Mononuclear cell (primary cell): ENCODE measurements around the gene MLEC. TPM values are rescaled to one million over a fixed set of nuclear protein-coding genes. Genes with fewer than 3 reads are reported as not detected.

Experiments used
- H3K27me3 ChIP-seq: 2 replicates; pipeline ENCODE4 v1.6.0; 2011; ENCODE audit warnings: low read length, control low read depth; ENCODE audit not compliant: insufficient read depth
- H3K4me1 ChIP-seq: 2 replicates; pipeline ENCODE4 v1.5.1; 2011; ENCODE audit warnings: mild to moderate bottlenecking, low read length, control low read depth; ENCODE audit not compliant: insufficient read depth
- H3K4me3 ChIP-seq: 2 replicates; pipeline ENCODE4 v1.5.1; 2011; ENCODE audit warnings: mild to moderate bottlenecking, low read length, moderate library complexity
- H3K9me3 ChIP-seq: 2 replicates; pipeline ENCODE4 v1.5.1; 2011; ENCODE audit warnings: low read depth, mild to moderate bottlenecking, control low read depth, low read length
- total RNA-seq: library from RNA; depleted of rRNA; stranded (reverse); fragments of >200 nt; gene quantifications from one replicate; pipeline ENCODE4 v1.2.3, GENCODE V29; 2012

The MLEC gene
- total RNA-seq, 1 donor = 11.5 TPM

GRCh38 chr12:120677765-120678473 lies 9.0 kb upstream of the MLEC start:
- no peaks in the 10 kb centered on the region for H3K27me3 ChIP-seq
- no peaks in the 10 kb centered on the region for H3K9me3 ChIP-seq
- peaks cover 40% of the 10 kb centered on the region for H3K4me1 ChIP-seq
- H3K4me3 ChIP-seq = no peak overlapping the region

- no peaks in the 10 kb centered on the region for H3K27me3 ChIP-seq
- peaks cover 41% of the 10 kb centered on the region for H3K4me1 ChIP-seq
- H3K4me3 ChIP-seq = no peak overlapping the region
- H3K9me3 ChIP-seq = no peaks in the 10 kb centered on the region
These were observed 8.4 kb upstream of the MLEC start for GRCh38 chr12:120678572-120678971.

- Histone ChIP-seq H3K9me3 (no peaks in the 10 kb centered on the region), H3K27me3 (no peaks in the 10 kb centered on the region), H3K4me1 (peaks cover 47% of the 10 kb centered on the region), H3K4me3 (no peak overlapping the region)
These were observed 6.7 kb upstream of the MLEC start for GRCh38 chr12:120680165-120680738.

- H3K27me3 ChIP-seq = no peaks in the 10 kb centered on the region
- H3K4me1 ChIP-seq = peaks cover 62% of the 10 kb centered on the region
- H3K4me3 ChIP-seq = no peak overlapping the region
- H3K9me3 ChIP-seq = no peaks in the 10 kb centered on the region
These were observed 2.4 kb upstream of the MLEC start for GRCh38 chr12:120684523-120684932.

- Histone ChIP-seq H3K27me3 (no peaks in the 10 kb centered on the region), H3K4me1 (peaks cover 62% of the 10 kb centered on the region), H3K4me3 (no peak overlapping the region), H3K9me3 (no peaks in the 10 kb centered on the region)
These were observed 1.4 kb upstream of the MLEC start for GRCh38 chr12:120685522-120685921.

- Histone ChIP-seq H3K4me1 (peaks cover 57% of the 10 kb centered on the region), H3K9me3 (no peaks in the 10 kb centered on the region), H3K4me3 (peak overlapping the region; percentile 87), H3K27me3 (no peaks in the 10 kb centered on the region)
These were observed 729 bp upstream of the MLEC start for GRCh38 chr12:120686151-120686689.

- Histone ChIP-seq H3K27me3 (no peaks in the 10 kb centered on the region), H3K9me3 (no peaks in the 10 kb centered on the region), H3K4me1 (peaks cover 67% of the 10 kb centered on the region), H3K4me3 (peak overlapping the region; percentile 87)
These were observed 785 bp downstream of the MLEC start for GRCh38 chr12:120687578-120688289.

GRCh38 chr12:120688527-120689071 lies 1.6 kb downstream of the MLEC start:
- H3K9me3 ChIP-seq = no peaks in the 10 kb centered on the region
- H3K27me3 ChIP-seq = no peaks in the 10 kb centered on the region
- peak overlapping the region; percentile 87 for H3K4me3 ChIP-seq
- H3K4me1 ChIP-seq = peaks cover 67% of the 10 kb centered on the region

- Histone ChIP-seq H3K27me3 (no peaks in the 10 kb centered on the region), H3K4me3 (no peak overlapping the region), H3K9me3 (no peaks in the 10 kb centered on the region), H3K4me1 (peaks cover 59% of the 10 kb centered on the region)
These were observed 2.6 kb downstream of the MLEC start for GRCh38 chr12:120689397-120690082.

GRCh38 chr12:120690083-120690450 lies 3.1 kb downstream of the MLEC start:
- Histone ChIP-seq H3K4me3 (no peak overlapping the region), H3K9me3 (no peaks in the 10 kb centered on the region), H3K27me3 (no peaks in the 10 kb centered on the region)

GRCh38 chr12:120690978-120691377 lies 4.0 kb downstream of the MLEC start:
- Histone ChIP-seq H3K9me3 (no peaks in the 10 kb centered on the region), H3K27me3 (no peaks in the 10 kb centered on the region), H3K4me3 (no peak overlapping the region), H3K4me1 (peaks cover 45% of the 10 kb centered on the region)

More at GRCh38 chr12:120690083-120690450, 3.1 kb downstream of the MLEC start:
- peaks cover 54% of the 10 kb centered on the region for H3K4me1 ChIP-seq

- Histone ChIP-seq H3K4me1 (peaks cover 40% of the 10 kb centered on the region), H3K4me3 (no peak overlapping the region), H3K9me3 (no peaks in the 10 kb centered on the region), H3K27me3 (no peaks in the 10 kb centered on the region)
These were observed 5.6 kb downstream of the MLEC start for GRCh38 chr12:120692524-120693033.

GRCh38 chr12:120693848-120694247 lies 6.9 kb downstream of the MLEC start:
- peaks cover 35% of the 10 kb centered on the region for H3K4me1 ChIP-seq
- H3K4me3 ChIP-seq = no peak overlapping the region
- no peaks in the 10 kb centered on the region for H3K27me3 ChIP-seq
- H3K9me3 ChIP-seq = no peaks in the 10 kb centered on the region

GRCh38 chr12:120696626-120697025 lies 9.7 kb downstream of the MLEC start:
- Histone ChIP-seq H3K27me3 (no peaks in the 10 kb centered on the region), H3K4me1 (peaks cover 33% of the 10 kb centered on the region)

More at GRCh38 chr12:120696626-120697025, 9.7 kb downstream of the MLEC start:
- H3K4me3 ChIP-seq = no peak overlapping the region
- no peaks in the 10 kb centered on the region for H3K9me3 ChIP-seq
